ENCODE measurements around the gene LINC00632.

- no peak for TF ChIP-seq CTCF (IDR thresholded peaks at IDR 0.05)
- TF ChIP-seq POLR2A (IDR thresholded peaks at IDR 0.05): no peak
Measured at GRCh38 chrX:140804292-140804691, 94.7 kb downstream of the LINC00632 start.

Measured in lower leg skin (tissue), 3 donors.